PC-3 (cell line): ENCODE results near the gene MYO3B. TPM values are rescaled to one million over a fixed set of nuclear protein-coding genes. Genes with fewer than 3 reads are reported as not detected.

Experiments
- ATAC-seq: fragments of 200-7000 bp; cut with Tn5 transposase; 2 replicates; pipeline ENCODE4 v1.9.1; 2020; ENCODE audit warnings: mild to moderate bottlenecking, moderate library complexity
- BruUV-seq: library from RNA; stranded (reverse); fragments of 400-500 nt; replicated peaks from 2 replicates; lab custom pipeline; 2021; lab: Mats Ljungman, UMichigan
- CTCF ChIA-PET: fragments of 300-600 bp; sonication (Branson Sonifier 250); formaldehyde crosslinking; loops from one replicate; lab custom pipeline; 2022; ENCODE audit warnings: antibody characterized with exemption; lab: Charles Lee
- POLR2A ChIA-PET: fragments of 300-600 bp; sonication (Branson Sonifier 250); formaldehyde crosslinking; loops from one replicate; lab custom pipeline; 2022; ENCODE audit warnings: antibody characterized with exemption; ENCODE audit not compliant: unreplicated experiment; lab: Charles Lee
- DNase-seq: peaks from one replicate; pipeline ENCODE4 v3.0.0-alpha.2; 2015
- H2AFZ ChIP-seq: fragments of 300-600 bp; sonication (generic); 2 replicates; pipeline ENCODE4 v1.6.0; 2016; ENCODE audit warnings: antibody characterized with exemption, low read length
- H3F3A ChIP-seq: fragments of 300-600 bp; sonication (generic); one replicate; pipeline ENCODE4 v1.6.0; 2017; ENCODE audit warnings: antibody characterized with exemption, low read length, control low read depth, mild to moderate bottlenecking; ENCODE audit not compliant: unreplicated experiment
- H3K27ac ChIP-seq: fragments of 300-600 bp; sonication (generic); 2 replicates; pipeline ENCODE4 v1.5.1; 2016; ENCODE audit warnings: mild to moderate bottlenecking, low read length
- H3K27me3 ChIP-seq: fragments of 300-600 bp; sonication (generic); 2 replicates; pipeline ENCODE4 v1.6.1; 2016; ENCODE audit warnings: low read length, mixed read lengths
- H3K36me3 ChIP-seq: fragments of 300-600 bp; sonication (generic); 2 replicates; pipeline ENCODE4 v1.6.1; 2016; ENCODE audit warnings: low read depth, mixed run types, low read length, mixed read lengths
- H3K4me1 ChIP-seq: fragments of 300-600 bp; sonication (generic); 2 replicates; pipeline ENCODE4 v1.5.1; 2016; ENCODE audit warnings: low read length; ENCODE audit not compliant: insufficient read depth
- H3K4me2 ChIP-seq: fragments of 300-600 bp; sonication (generic); 2 replicates; pipeline ENCODE4 v1.6.0; 2016; ENCODE audit warnings: low read length
- H3K4me3 ChIP-seq: fragments of 300-600 bp; sonication (generic); 2 replicates; pipeline ENCODE4 v1.5.1; 2016; ENCODE audit warnings: mild to moderate bottlenecking, low read length, mixed read lengths
- H3K79me2 ChIP-seq: fragments of 300-600 bp; sonication (generic); 2 replicates; pipeline ENCODE4 v1.6.1; 2017; ENCODE audit warnings: low read length, mixed read lengths
- H3K9ac ChIP-seq: fragments of 300-600 bp; sonication (generic); 2 replicates; pipeline ENCODE4 v1.6.0; 2016; ENCODE audit warnings: mild to moderate bottlenecking, low read length
- H3K9me2 ChIP-seq: fragments of 300-600 bp; sonication (generic); replicated peaks from 2 replicates; pipeline ENCODE4 v1.6.1; 2016; ENCODE audit warnings: mixed run types, low read length, mixed read lengths
- H3K9me3 ChIP-seq: fragments of 300-600 bp; sonication (generic); 2 replicates; pipeline ENCODE4 v1.6.1; 2016; ENCODE audit warnings: low read length, mixed read lengths
- H4K20me1 ChIP-seq: fragments of 300-600 bp; sonication (generic); 2 replicates; pipeline ENCODE4 v1.6.1; 2016; ENCODE audit warnings: low read length, mixed read lengths
- CTCF ChIP-seq: fragments of 300-600 bp; sonication (generic); conservative IDR thresholded peaks from 2 replicates; pipeline ENCODE4 v1.5.1; 2017; ENCODE audit warnings: antibody characterized with exemption, low read depth, mild to moderate bottlenecking, low read length
- EZH2 ChIP-seq: fragments of 300-600 bp; sonication (generic); IDR thresholded peaks from one replicate; pipeline ENCODE4 v1.6.1; 2017; ENCODE audit warnings: antibody characterized with exemption, mild to moderate bottlenecking, low read length; ENCODE audit not compliant: unreplicated experiment
- EZH2phosphoT487 ChIP-seq: fragments of 300-600 bp; sonication (generic); IDR thresholded peaks from 2 replicates; pipeline ENCODE4 v1.6.1; 2018; ENCODE audit warnings: mild to moderate bottlenecking, antibody characterized with exemption, low read length, borderline replicate concordance
- intact Hi-C: fragments of 100-400 bp; cut with micrococcal nuclease; formaldehyde crosslinking; loops from 2 replicates; pipeline ENCODE4 v1.9.0; 2023
- total RNA-seq: library from RNA; depleted of rRNA; stranded (reverse); fragments of >200 nt; gene quantifications from 2 replicates; pipeline ENCODE4 v1.2.3, GENCODE V29; 2014

MYO3B gene
- total RNA-seq, 1 experiment from 2014 or later = 1.1 TPM

GRCh38 chr2:170571612-170572011 lies 393.7 kb downstream of the MYO3B start:
- Histone ChIP-seq H3K36me3 (no peaks in the 10 kb centered on the region), H3K4me2 (no peak overlapping the region), H3K79me2 (no peaks in the 10 kb centered on the region), H3F3A (no peaks in the 10 kb centered on the region), H3K4me1 (no peaks in the 10 kb centered on the region), H3K9me3 (no peaks in the 10 kb centered on the region), H4K20me1 (no peaks in the 10 kb centered on the region), H3K27me3 (0 out of 2 replicates have a peak, but pooled peaks cover 6% of the 10 kb centered on the region), H2AFZ (no peak overlapping the region), H3K27ac (no peak overlapping the region), H3K9me2 (no peaks in the 10 kb centered on the region), H3K9ac (no peak overlapping the region), H3K4me3 (no peak overlapping the region)
- TF ChIP-seq EZH2 (no peak), EZH2phosphoT487 (no peak), CTCF (no peak)
- DNase-seq (no peak), ATAC-seq (no peak)
- BruUV-seq = no TSS peak
- ChIA-PET POLR2A (no interaction called here), CTCF (no interaction called here)
- intact Hi-C loops = no loop called here

GRCh38 chr2:170573671-170574070 lies 395.7 kb downstream of the MYO3B start:
- intact Hi-C loops = no loop called here
- DNase-seq (no peak), ATAC-seq (no peak)
- Histone ChIP-seq H4K20me1 (no peaks in the 10 kb centered on the region), H3K4me1 (no peaks in the 10 kb centered on the region), H3F3A (no peaks in the 10 kb centered on the region), H3K79me2 (no peaks in the 10 kb centered on the region), H3K9me3 (no peaks in the 10 kb centered on the region), H3K9me2 (no peaks in the 10 kb centered on the region), H3K9ac (no peak overlapping the region), H3K27me3 (no peaks in the 10 kb centered on the region), H3K4me2 (no peak overlapping the region), H2AFZ (no peak overlapping the region), H3K4me3 (no peak overlapping the region), H3K36me3 (no peaks in the 10 kb centered on the region), H3K27ac (no peak overlapping the region)
- no TSS peak for BruUV-seq
- POLR2A ChIA-PET = no interaction called here
- TF ChIP-seq EZH2phosphoT487 (no peak), EZH2 (no peak)
- CTCF ChIA-PET = no interaction called here

- H3K36me3 ChIP-seq = no peaks in the 10 kb centered on the region
- no peaks in the 10 kb centered on the region for H3K9me2 ChIP-seq
- H3K79me2 ChIP-seq = no peaks in the 10 kb centered on the region
- no peak overlapping the region for H3K9ac ChIP-seq
- no peaks in the 10 kb centered on the region for H4K20me1 ChIP-seq
- intact Hi-C loops = no loop called here
- DNase-seq (no peak), ATAC-seq (no peak)
- ChIA-PET CTCF (no interaction called here), POLR2A (no interaction called here)
- H3K4me2 ChIP-seq = no peak overlapping the region
- H3K4me3 ChIP-seq = no peak overlapping the region
- H2AFZ ChIP-seq = no peak overlapping the region
- H3K4me1 ChIP-seq = no peaks in the 10 kb centered on the region
- no peaks in the 10 kb centered on the region for H3K9me3 ChIP-seq
- H3F3A ChIP-seq = no peaks in the 10 kb centered on the region
- no peak overlapping the region for H3K27ac ChIP-seq
- TF ChIP-seq CTCF (no peak), EZH2phosphoT487 (no peak), EZH2 (no peak)
- no peaks in the 10 kb centered on the region for H3K27me3 ChIP-seq
- BruUV-seq = no TSS peak
These were observed 398.3 kb downstream of the MYO3B start for GRCh38 chr2:170576296-170576695.
